CD4-positive, alpha-beta T cell treated with Interleukin-4 for 4 hours (primary cell): ENCODE results near the gene TBL3.
A peak's percentile ranks its signal among the peaks of the same experiment; 100 is the strongest.

Source experiments
- DNase-seq: peaks from one replicate; pipeline ENCODE4 v3.0.0-alpha.2; 2020

Gene TBL3

GRCh38 chr16:1965396-1966001, 6.4 kb upstream of the TBL3 start:
- no peak for DNase-seq

DNA sequence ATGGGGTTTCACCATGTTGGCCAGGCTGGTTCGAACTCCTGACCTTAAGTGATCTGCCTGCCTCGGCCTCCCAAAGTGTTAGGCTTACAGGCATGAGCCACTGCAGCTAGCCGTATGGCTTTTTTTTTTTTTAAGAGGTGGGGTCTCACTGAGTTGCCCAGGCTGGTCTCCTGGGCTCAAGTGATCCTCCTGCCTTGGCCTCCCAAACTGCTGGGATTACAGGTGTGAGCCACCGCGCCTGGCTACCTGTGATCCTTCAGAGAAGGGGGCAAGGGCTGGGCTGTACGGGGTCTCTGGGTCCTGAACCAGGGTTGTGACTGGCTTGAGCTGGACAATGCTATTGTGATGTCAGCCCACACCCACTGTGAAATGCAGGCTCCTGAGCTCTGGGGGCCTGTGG, 5.4 kb upstream of the TBL3 start, which contains the start of gene RNF151:
TSS of gene RNF151 (plus strand) at position 397 of the 400 bp plus-strand sequence. CDS start 26 bp downstream, outside the sequence.
- no peak for DNase-seq

DNA sequence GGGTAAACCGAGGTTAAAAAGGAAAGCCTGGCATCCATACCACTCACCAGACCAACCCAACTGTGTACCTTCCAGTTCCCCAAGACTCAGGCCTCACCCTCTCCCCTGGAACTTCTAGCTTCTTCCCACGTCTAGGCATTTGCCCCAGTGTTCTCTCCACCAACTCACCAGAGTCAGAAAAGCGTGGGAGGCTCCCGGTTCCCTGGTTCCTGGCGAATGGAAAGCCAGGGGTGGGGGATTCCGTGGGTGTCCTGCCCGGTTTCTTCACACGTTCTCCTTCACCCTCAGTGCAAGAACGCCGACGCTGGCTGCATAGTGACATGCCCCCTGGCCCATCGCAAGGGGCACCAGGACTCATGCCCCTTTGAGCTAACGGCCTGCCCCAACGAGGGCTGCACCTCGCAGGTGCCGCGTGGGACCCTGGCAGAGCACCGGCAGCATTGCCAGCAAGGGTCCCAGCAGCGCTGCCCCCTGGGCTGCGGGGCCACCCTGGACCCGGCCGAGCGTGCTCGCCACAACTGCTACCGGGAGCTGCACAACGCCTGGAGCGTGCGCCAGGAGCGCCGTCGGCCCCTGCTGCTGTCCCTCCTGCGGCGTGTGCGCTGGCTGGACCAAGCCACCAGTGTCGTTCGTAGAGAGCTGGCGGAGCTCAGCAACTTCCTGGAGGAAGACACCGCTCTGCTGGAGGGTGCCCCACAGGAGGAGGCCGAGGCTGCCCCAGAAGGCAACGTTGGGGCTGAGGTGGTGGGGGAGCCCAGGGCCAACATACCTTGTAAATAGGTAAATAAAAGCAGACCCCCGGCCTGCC, 3.5 kb upstream of the TBL3 start:
- DNase-seq: no peak

DNA sequence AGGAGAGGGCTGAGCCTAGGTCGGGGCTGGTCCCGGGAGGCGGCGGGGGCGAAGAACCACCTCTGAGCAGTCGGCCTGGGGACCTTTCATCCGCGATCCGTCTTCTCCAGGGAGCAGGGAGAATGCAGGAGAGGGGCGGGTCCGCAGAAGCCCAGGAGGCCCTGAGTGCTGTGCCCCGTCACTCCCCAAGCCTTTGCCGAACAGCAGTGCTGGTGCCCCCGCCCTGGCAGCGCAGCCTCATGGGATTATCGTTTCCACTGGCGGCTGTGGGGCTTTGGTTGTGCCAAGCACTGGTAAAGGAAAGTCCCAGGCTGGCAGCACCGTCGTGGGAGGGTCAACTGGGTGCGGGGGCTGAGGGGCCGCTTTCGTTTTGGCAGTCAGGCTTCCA, 631 bp downstream of the TBL3 start:
- no peak for DNase-seq

DNA sequence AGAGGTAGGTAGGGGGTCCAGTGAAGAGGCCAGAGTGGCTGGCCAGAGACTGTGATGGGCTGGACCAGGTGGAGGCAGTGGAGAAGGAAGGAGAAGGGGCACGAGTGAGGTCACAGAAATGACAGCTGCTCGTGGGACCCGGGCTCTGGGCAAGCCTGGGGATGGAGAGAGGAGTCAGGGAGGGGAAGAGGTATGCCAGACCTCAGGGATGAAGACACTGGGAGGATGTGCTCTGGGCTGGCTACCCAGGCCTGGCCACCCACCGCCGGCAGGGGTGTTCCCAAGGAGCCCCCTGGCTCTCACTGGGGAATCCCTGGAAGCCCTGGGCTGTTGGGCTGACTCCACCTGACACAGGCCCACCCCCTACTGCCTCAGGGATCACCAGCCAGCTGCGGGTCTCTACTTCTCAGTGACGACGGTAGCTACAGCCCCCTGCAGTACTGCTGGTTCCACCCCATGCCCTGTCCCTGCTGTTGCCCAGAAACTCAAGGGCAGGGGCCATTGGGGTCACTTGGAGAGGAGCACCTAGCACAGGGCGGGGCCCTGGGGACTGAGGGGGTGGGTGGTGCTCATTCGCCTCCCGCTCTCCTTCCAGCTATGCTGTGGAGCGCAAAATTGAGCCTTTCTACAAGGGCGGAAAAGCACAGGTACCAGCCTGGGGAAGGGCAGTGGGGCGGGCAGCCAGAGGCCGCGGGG, 1.8 kb downstream of the TBL3 start:
- DNase-seq: no peak

GRCh38 chr16:1974157-1975070, 2.6 kb downstream of the TBL3 start:
- DNase-seq: no peak

- no peak for DNase-seq
Observed at GRCh38 chr16:1975432-1976215, 3.8 kb downstream of the TBL3 start.

- DNase-seq: no peak
Observed at GRCh38 chr16:1976216-1976520, 4.3 kb downstream of the TBL3 start.

GRCh38 chr16:1976951-1977874, 5.4 kb downstream of the TBL3 start:
- no peak for DNase-seq

DNA sequence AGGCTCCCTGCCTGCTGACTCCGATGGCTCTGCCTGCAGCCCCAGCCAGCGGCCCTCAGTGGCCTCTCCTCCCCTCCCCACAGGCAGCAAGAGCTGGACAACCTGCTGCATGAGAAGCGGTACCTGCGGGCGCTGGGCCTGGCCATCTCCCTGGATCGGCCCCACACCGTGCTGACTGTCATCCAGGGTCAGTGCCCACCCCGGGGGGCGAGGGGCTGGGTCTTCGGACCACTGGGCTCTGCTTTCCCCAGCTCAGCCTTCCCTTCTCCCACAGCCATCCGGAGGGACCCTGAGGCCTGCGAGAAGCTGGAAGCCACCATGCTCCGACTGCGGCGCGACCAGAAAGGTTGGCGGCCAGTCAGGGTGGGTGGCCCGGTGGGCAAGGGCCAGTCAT, 6.0 kb downstream of the TBL3 start:
- DNase-seq: no peak

DNA sequence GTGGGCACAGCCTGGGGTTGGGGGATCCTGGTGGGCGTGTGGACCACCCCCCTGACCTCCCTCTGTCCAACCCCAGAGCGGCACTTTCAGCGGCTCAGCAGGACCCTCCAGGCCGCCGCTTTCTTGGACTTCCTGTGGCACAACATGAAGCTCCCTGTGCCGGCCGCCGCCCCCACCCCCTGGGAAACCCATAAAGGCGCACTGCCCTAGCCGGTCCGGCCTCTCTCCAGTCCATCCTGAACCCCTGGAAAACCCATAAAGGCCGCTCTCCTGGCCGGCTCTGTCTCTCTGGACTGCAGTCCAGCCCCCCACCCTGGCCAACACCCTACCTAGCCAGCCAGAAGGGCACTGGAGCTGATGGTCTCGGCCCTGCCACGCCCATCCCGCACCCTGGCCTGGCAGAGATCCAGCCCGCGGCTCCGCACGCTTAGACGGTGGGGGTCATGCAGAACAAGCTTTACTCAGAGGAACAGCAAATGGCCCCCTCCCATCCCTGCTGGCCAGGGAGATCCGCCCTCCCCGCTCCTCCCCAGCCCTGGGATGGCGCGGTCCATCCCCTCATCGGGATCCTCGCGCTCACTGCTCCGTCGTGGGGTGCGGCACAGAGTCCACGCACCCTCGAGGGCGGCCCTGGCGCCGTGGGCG, 6.7 kb downstream of the TBL3 start:
- DNase-seq: no peak

GRCh38 chr16:1979271-1980029, 7.6 kb downstream of the TBL3 start:
- no peak for DNase-seq

DNA sequence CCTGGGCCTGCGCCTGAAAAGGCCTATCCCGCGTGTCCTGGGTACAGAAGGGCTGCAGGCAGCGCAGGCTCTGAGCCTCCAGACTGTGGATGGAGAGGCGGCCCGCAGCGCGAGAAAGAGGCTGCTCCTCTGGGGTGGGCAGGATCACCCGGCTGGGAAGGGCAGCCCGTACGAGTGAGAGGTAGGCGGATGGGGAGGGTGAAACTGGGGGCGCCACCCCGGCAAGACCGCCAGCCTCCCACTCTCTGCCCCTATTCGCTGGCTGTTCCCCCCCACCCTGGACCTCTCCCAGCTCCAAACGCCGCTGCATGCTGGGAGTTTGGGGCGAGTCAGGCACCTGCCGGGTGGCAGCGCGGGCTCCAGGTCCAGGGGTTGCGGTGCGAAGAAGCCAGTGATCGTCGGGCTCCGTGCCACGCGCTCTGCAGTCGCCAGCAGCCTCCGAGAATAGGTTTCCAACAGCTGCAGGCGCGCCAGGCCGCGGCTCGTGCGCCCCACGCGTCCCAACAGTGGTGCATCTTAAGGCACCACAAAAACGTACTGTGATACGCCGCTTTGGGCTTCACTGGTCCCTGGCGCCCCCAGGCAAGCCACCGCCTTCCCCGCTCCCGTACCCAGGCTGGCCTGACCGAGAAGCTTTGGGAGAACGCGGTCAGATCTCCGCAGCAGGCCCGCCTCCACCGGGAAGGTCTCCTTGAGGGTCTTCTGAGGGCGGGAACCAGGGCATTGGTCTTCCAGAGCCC, 8.3 kb downstream of the TBL3 start:
- DNase-seq: no peak

- no peak for DNase-seq
Observed at GRCh38 chr16:1980770-1981087, 8.9 kb downstream of the TBL3 start.

DNA sequence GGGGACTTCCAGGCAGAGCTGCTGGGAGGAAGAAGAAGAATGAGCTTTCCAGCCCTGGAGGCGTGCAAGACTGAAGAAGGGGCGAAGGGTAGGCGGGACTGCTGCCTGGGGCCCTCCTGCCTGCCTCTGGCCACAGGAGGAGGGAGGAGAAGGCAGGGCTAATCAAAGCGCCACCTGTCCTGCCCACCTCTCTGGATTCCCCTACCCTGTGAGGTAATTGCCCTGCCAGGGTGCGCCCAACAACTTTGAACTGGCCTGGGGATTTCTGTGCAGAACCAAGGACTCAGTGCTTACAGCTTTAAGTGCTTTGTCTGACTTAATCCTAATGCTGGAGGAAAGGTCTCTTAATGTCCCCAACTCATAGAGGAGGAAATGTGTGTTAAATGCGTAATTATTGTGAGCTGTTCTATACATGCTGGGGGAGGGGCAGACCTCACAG, 9.6 kb downstream of the TBL3 start, which contains the start of gene NOXO1:
TSS of gene NOXO1 (minus strand) at position 72 of the 439 bp plus-strand sequence. CDS start 290 bp downstream, outside the sequence.
- DNase-seq: no peak

GRCh38 chr16:1982013-1982433, 10.2 kb downstream of the TBL3 start:
- DNase-seq: no peak

DNA sequence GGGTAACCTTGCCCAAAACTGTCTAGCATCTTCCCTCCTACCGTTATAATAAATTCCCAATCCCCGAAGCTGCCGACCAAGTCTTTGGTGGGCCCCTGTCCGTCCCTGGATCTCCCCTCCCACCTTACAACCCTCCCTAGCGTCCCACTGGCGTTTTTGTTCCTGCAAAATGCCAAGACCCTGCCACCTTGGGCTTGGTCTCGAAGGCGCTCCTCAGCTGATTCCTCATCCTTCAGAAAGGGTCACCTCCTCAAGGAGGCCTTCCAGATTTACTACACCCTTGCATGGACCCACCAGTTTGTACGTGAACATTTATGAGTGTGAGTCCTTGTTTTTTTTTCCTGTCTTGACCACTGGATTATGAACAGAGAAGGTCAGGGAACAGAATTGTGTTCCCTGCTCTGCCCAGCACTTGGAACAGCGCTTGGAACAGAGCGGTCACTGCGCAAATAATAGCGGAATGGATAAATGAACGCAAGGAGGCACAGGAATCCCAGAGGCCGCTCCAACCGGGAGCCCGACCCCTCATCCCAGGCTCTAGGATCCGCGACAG, 11.2 kb downstream of the TBL3 start:
- DNase-seq: no peak

GRCh38 chr16:1983544-1984346, 11.9 kb downstream of the TBL3 start, which contains the start of gene GFER:
Gene GFER, plus strand, starts transcription at chr16:1984193. Its CDS starts 26 bp downstream, at chr16:1984219.
- peak; percentile 68 for DNase-seq
